ENCODE measurements around the gene PRKCQ.

PRKCQ gene

DNA sequence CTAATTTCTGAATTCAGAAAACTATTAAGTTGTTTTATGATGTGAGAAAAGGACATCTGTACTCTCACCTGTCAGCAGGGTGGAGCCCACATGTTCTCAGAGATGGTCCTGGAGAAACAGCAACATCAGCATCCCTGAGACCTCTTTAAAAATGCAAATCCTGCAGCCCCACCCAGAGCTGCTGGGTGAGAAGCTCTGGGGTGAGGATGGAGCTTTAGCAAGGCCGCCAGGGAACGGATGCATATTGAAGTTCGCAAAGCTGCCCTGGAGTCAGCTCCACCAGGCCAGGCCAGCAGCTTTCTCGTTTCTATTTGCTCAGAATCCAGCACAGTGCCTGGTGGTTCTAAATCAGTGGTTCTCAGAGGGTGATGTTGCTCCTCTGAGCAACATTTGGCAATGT, 49.1 kb downstream of the PRKCQ start:
- no peaks in the 10 kb centered on the region for H3K9me3 ChIP-seq (ENCODE audit: insufficient read depth, low read length, severe bottlenecking)
- H4K20me1 ChIP-seq (ENCODE audit: insufficient read depth, low read length): peaks cover 11% of the 10 kb centered on the region; the same call in 1 of the 2 replicates
- H3K4me1 ChIP-seq (ENCODE audit: insufficient read depth, low read length): no peaks in the 10 kb centered on the region
- no peak overlapping the region for H3K9ac ChIP-seq (ENCODE audit: low read depth, low read length)
- ATAC-seq (ENCODE audit: insufficient read depth, low read depth) (no peak), DNase-seq (no peak)
- H3K36me3 ChIP-seq (ENCODE audit: insufficient read depth, low read length): no peaks in the 10 kb centered on the region
- H3K79me2 ChIP-seq (ENCODE audit: insufficient read depth, low read length): peaks cover 69% of the 10 kb centered on the region
- H3K27ac ChIP-seq (ENCODE audit: low read length): no peak overlapping the region
- H3K4me2 ChIP-seq (ENCODE audit: insufficient read depth, low read length): no peak overlapping the region
- no peak overlapping the region for H3K4me3 ChIP-seq (ENCODE audit: low read depth in 1 of 2, low read length in 2 of 2)
- H3K27me3 ChIP-seq (ENCODE audit: insufficient read depth, low read length, poor library complexity): no peaks in the 10 kb centered on the region
- H2AFZ ChIP-seq (ENCODE audit: low read depth, low read length): no peak overlapping the region
- TF ChIP-seq, protein P1, sequence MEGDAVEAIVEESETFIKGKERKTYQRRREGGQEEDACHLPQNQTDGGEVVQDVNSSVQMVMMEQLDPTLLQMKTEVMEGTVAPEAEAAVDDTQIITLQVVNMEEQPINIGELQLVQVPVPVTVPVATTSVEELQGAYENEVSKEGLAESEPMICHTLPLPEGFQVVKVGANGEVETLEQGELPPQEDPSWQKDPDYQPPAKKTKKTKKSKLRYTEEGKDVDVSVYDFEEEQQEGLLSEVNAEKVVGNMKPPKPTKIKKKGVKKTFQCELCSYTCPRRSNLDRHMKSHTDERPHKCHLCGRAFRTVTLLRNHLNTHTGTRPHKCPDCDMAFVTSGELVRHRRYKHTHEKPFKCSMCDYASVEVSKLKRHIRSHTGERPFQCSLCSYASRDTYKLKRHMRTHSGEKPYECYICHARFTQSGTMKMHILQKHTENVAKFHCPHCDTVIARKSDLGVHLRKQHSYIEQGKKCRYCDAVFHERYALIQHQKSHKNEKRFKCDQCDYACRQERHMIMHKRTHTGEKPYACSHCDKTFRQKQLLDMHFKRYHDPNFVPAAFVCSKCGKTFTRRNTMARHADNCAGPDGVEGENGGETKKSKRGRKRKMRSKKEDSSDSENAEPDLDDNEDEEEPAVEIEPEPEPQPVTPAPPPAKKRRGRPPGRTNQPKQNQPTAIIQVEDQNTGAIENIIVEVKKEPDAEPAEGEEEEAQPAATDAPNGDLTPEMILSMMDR (IDR thresholded peaks at IDR 0.05; ENCODE audit: borderline replicate concordance, extremely low read depth, low read length, poor library complexity, severe bottlenecking): no peak
- no peak for TF ChIP-seq EZH2 (IDR thresholded peaks at IDR 0.05; ENCODE audit: borderline replicate concordance, low read depth, low read length, severe bottlenecking)

DNA sequence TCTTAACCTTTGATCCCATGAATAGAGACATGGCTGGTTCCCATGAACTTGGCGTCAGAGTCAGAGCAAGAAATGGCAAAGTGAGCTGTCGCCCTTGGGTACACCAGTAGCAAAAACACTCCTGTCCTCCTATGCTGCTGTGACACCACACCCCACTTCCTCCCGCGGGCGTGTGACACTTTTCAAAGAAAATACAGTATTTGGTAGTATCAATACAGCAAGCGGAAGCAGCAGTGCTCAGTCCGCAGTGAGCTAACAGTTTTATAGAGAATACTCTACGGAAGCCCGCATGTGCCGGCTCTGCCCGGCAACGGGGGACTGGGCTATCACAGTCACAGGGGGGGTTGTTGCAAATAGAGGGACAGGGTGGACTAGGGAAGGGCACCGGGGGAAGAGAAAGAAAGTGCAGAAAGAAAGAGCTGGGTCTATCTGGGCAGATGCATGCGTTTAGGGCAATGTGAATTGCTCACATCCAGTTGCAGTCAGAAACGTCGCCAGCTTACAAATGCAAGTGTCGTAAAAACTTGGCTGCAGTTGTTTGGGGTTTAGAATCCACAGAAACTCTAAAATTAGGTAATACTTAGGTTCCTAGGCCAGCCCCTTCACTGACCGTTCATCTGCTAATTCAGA, 49.8 kb downstream of the PRKCQ start:
- Histone ChIP-seq H2AFZ (ENCODE audit: low read depth, low read length) (no peak overlapping the region), H3K4me3 (ENCODE audit: low read depth in 1 of 2, low read length in 2 of 2) (no peak overlapping the region), H3K79me2 (ENCODE audit: insufficient read depth, low read length) (peaks cover 67% of the 10 kb centered on the region), H3K27ac (ENCODE audit: low read length) (no peak overlapping the region), H3K4me2 (ENCODE audit: insufficient read depth, low read length) (no peak overlapping the region), H3K4me1 (ENCODE audit: insufficient read depth, low read length) (no peaks in the 10 kb centered on the region), H4K20me1 (ENCODE audit: insufficient read depth, low read length) (peaks cover 8% of the 10 kb centered on the region; the same call in 1 of the 2 replicates), H3K9ac (ENCODE audit: low read depth, low read length) (no peak overlapping the region), H3K36me3 (ENCODE audit: insufficient read depth, low read length) (no peaks in the 10 kb centered on the region), H3K9me3 (ENCODE audit: insufficient read depth, low read length, severe bottlenecking) (no peaks in the 10 kb centered on the region), H3K27me3 (ENCODE audit: insufficient read depth, low read length, poor library complexity) (no peaks in the 10 kb centered on the region)
- ATAC-seq (ENCODE audit: insufficient read depth, low read depth) (no peak), DNase-seq (no peak)
- TF ChIP-seq, protein P1 (IDR thresholded peaks at IDR 0.05; ENCODE audit: borderline replicate concordance, extremely low read depth, low read length, poor library complexity, severe bottlenecking): no peak
- no peak for TF ChIP-seq EZH2 (IDR thresholded peaks at IDR 0.05; ENCODE audit: borderline replicate concordance, low read depth, low read length, severe bottlenecking)

DNA sequence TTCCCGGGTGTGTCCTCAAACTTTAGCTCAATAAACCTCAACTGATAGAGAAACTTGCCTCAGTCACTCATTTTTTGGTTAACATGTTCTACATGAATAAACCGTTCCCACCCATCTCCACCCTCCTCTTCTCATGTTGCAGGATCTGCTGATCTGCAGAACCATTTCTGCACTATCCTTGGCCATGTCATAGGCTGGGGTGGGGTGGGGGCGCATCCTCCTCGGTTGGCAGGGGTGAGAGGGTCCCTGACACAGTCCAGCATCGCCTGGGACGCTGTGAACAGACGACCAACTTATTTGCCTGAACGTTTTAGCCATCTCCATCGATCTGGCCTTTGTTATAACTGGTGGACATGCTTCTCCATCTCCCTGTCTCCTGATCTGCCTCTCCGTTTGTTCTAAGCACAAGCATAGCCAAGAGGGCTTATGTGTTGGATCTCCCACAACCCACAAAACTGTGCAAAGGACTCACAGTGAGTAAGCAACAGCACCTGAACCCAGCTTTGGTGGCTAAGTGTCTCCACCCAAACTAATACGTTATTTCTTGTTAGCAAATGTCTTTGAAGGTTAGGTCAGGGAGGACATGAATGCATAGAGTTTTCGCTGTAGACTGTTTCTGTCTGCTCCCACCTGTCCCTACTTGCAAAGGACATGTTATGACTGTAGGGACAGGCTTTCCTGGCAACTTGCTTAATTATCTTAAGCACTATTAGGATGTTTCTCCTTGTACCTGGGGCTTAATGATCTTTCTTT, 51.7 kb downstream of the PRKCQ start:
- Histone ChIP-seq H3K9me3 (ENCODE audit: insufficient read depth, low read length, severe bottlenecking) (no peaks in the 10 kb centered on the region), H3K27ac (ENCODE audit: low read length) (no peak overlapping the region), H3K79me2 (ENCODE audit: insufficient read depth, low read length) (peaks cover 71% of the 10 kb centered on the region), H3K27me3 (ENCODE audit: insufficient read depth, low read length, poor library complexity) (no peaks in the 10 kb centered on the region), H4K20me1 (ENCODE audit: insufficient read depth, low read length) (peaks cover 8% of the 10 kb centered on the region; the same call in 1 of the 2 replicates), H3K4me1 (ENCODE audit: insufficient read depth, low read length) (no peaks in the 10 kb centered on the region), H3K9ac (ENCODE audit: low read depth, low read length) (no peak overlapping the region), H2AFZ (ENCODE audit: low read depth, low read length) (no peak overlapping the region), H3K4me2 (ENCODE audit: insufficient read depth, low read length) (no peak overlapping the region), H3K4me3 (ENCODE audit: low read depth in 1 of 2, low read length in 2 of 2) (no peak overlapping the region), H3K36me3 (ENCODE audit: insufficient read depth, low read length) (no peaks in the 10 kb centered on the region)
- no peak for ATAC-seq (ENCODE audit: insufficient read depth, low read depth)
- TF ChIP-seq, protein P1 (IDR thresholded peaks at IDR 0.05; ENCODE audit: borderline replicate concordance, extremely low read depth, low read length, poor library complexity, severe bottlenecking): no peak
- TF ChIP-seq EZH2 (IDR thresholded peaks at IDR 0.05; ENCODE audit: borderline replicate concordance, low read depth, low read length, severe bottlenecking): no peak
- no peak for DNase-seq
